Effector memory CD8-positive, alpha-beta T cell (primary cell): Measurements from ENCODE around the gene GPHA2.

Source experiments
- ATAC-seq: fragments of 150-1000 bp; cut with Tn5 transposase; replicated peaks from 2 replicates; pipeline ENCODE4 v1.10.0; 2021; ENCODE audit warnings: mild to moderate bottlenecking, moderate library complexity
- DNase-seq, 3 experiments: peaks; one replicate each; pipeline ENCODE4 v3.0.0; 2021
- H3K27ac Mint-ChIP-seq, 2 donors: one replicate each; pipeline ENCODE4 v1.8.0; 2022; ENCODE audit warnings: mild to moderate bottlenecking in 2 of 2, mixed read lengths in 2 of 2, moderate library complexity in 2 of 2
- H3K27me3 Mint-ChIP-seq, 2 donors: one replicate each; pipeline ENCODE4 v1.8.0; 2022; ENCODE audit warnings: mixed read lengths in 2 of 2
- H3K36me3 Mint-ChIP-seq: one replicate; pipeline ENCODE4 v1.8.0; 2022; ENCODE audit warnings: mild to moderate bottlenecking, moderate library complexity, mixed read lengths; ENCODE audit not compliant: insufficient read depth
- H3K4me1 Mint-ChIP-seq, 2 donors: one replicate each; pipeline ENCODE4 v1.8.0; 2022; ENCODE audit warnings: low read depth in 2 of 2, mixed read lengths in 2 of 2
- H3K4me3 Mint-ChIP-seq, 2 donors: one replicate each; pipeline ENCODE4 v1.8.0; 2022; ENCODE audit warnings: mild to moderate bottlenecking in 2 of 2, mixed read lengths in 2 of 2, moderate library complexity in 2 of 2
- H3K9me3 Mint-ChIP-seq, 2 donors: one replicate each; pipeline ENCODE4 v1.8.0; 2022; ENCODE audit warnings: mixed read lengths in 2 of 2

The GPHA2 gene

DNA sequence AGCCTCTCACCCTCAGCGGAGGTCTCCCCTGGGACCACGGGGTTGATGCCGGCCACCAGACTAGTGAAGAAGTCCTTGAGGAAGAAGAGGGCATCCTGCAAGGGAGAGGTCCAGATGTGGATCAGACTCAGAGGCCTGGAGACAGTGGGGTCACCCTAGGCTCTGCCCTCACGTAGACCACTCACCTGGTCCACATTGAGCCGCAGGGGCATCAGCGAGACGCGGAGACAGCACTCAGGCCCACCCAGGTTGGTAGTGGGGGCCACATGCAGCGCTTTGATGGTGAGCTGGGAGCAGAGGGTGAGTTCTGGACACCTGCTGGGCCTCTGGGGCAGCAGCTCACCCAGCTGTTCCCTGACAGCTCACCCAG is 37.6 kb downstream of the GPHA2 start:
- DNase-seq (no peak), ATAC-seq (no peak)
- H3K4me3 Mint-ChIP-seq, result no peak overlapping the region
- no peaks in the 10 kb centered on the region for H3K27me3 Mint-ChIP-seq
- H3K4me1 Mint-ChIP-seq, result peaks cover 18 to 19% of the 10 kb centered on the region in 2 donors
- peak overlapping the region; percentile 64 to 73 for H3K27ac Mint-ChIP-seq
- H3K36me3 Mint-ChIP-seq, result peaks cover 99% of the 10 kb centered on the region
- no peaks in the 10 kb centered on the region for H3K9me3 Mint-ChIP-seq

DNA sequence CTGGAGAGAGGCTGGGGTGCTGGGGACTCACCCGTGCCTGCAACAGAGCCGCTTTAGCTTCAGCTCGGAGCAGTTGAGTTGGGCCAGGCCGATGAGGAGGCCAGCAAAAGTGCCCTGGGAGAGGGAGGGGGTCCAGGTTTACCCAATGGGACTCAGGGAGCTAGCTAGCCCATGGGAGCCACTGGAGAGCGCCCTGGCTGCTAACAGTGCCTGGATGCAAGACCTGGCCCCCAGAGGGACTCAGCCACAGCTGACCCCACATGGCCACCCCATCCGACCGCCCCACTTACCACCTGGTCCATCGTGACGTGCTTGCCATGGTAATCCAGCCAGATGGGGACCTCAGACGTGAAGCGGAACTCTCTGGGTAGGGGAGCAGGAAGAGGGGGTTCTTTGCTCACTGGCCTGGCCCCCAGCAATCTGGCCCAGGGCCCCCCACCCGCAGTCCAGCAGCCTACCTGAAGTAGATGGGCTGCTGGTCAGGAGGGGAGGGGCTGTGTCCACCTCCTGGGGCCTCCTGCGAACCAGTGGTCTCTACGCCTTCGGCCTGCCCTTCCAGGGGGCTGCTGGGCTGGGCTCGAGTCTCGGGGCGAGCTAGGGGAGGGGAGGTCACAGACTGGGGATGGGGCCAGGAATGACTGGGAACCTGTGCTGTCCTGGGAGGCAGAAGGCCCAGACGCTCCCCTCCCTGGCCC is 38.2 kb downstream of the GPHA2 start:
- no peaks in the 10 kb centered on the region for H3K27me3 Mint-ChIP-seq
- H3K9me3 Mint-ChIP-seq, result no peaks in the 10 kb centered on the region
- H3K4me3 Mint-ChIP-seq, result peak overlapping the region in 1 of 2 donors; percentile 59
- DNase-seq, result no peak
- H3K36me3 Mint-ChIP-seq, result peaks cover 100% of the 10 kb centered on the region
- peak overlapping the region in 1 of 2 donors; percentile 64 for H3K27ac Mint-ChIP-seq
- H3K4me1 Mint-ChIP-seq, result peaks cover 18 to 19% of the 10 kb centered on the region in 2 donors
- no peak for ATAC-seq

DNA sequence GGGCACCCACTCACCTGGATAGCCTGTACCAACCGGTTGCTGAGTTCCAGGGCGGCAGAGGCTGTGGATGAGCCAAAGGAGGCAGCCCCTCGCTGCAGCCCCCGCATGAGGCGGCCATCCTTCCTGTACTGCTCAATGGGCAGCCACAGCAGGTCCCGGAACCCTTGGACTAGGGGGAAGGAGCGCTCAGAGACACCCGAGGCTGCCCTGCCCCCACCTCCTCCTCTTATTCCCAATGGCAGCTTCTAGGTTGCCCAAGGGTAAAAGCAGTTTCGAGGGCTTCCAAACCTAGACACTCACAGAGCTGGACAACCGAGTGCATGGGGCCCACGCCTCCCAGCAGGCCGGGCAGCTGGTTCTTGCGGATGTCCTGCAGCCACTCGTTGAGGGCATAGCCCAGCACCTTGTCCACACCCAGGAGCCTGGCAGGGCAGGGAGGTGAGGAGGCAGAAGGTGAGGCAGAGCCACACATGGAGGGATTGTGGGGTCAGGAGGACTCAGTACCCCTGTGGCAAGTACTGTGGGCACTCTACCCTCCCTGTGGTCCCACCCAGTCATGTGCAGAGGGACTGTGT is 39.2 kb downstream of the GPHA2 start:
- Mint-ChIP-seq H3K27me3 (no peaks in the 10 kb centered on the region), H3K27ac (peak overlapping the region; percentile 64 to 93), H3K4me1 (peaks cover 14 to 17% of the 10 kb centered on the region in 2 donors), H3K4me3 (peak overlapping the region in 1 of 2 donors; percentile 49), H3K9me3 (no peaks in the 10 kb centered on the region), H3K36me3 (peaks cover 100% of the 10 kb centered on the region)
- DNase-seq, result no peak
- no peak for ATAC-seq

DNA sequence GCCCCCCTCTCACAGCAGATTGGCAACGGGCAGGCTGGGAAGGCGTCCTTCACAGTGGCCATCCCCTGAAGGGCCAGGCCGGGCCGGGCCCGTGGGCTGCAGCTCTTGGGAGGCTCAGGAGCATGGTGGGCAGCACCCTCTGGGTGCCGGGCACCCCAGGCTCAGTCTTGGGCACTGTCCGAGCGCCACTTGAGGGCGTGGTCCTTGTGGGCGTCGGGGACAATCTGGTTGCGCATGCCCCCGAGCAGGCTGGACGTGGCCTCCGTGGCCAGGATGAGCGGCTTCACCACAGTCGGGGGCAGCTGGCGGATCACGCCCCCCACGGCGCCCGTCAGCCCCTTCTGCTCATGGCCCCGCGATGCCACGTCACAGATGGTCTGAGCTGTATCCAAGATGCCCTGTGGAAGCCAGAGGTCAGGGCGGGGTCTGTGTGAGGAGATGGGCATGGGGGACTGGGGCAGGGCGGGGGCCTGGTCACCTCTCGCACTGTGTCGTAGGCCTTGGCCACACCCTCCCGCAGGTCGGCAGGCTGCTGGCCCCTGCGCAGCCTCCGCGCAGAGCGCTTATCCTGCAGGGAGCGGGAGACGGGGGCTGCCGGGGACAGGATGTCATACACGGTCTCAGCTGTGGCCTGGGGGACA is 40.8 kb downstream of the GPHA2 start:
- Mint-ChIP-seq H3K9me3 (no peaks in the 10 kb centered on the region), H3K27me3 (no peaks in the 10 kb centered on the region), H3K4me3 (peak overlapping the region in 1 of 2 donors; percentile 33), H3K36me3 (peaks cover 89% of the 10 kb centered on the region), H3K4me1 (peaks cover 8 to 10% of the 10 kb centered on the region in 2 donors), H3K27ac (peak overlapping the region; percentile 62 to 64)
- DNase-seq (no peak), ATAC-seq (peak; percentile 1)

DNA sequence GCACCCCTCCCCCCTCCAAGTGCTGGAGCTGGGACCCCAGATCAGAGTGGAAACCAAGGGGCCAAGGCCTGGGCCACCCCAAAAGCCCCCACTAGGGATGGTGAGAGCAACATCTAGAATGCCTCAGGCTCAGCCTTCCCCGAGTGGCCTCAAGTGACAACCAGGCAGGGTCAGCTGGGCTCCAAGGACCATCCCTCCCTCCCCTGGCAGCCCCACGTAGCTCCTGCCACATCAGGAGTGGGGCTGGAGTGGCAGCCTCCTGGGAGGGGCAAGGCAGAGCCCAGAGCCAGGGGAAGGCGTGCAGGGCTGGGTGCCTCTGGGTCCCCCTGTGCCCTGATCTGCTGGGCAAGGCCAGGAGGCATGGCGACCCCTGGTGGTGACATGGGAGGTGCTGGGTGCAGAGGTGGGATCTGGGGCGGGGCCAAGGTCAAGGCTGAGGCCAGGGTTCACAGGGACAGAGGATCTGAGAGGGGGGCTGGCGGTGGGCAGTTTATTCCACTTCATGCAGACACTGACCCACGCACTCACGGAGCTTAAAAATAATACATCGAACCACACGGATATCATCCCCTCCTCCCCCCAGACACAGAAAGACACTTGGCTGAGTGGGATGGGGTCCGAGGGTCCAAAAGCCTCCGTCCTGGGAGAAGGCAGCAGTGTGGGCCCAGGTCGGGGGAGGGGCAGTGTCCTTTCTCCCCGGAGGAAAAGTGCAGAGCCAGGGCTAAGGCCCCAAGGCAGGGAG is 41.5 kb downstream of the GPHA2 start:
- ATAC-seq (peak; percentile 80), DNase-seq (peak; percentile 92 to 94 (median 93))
- Mint-ChIP-seq H3K36me3 (peaks cover 82% of the 10 kb centered on the region), H3K4me1 (peaks cover 7 to 10% of the 10 kb centered on the region in 2 donors), H3K27me3 (no peaks in the 10 kb centered on the region), H3K9me3 (no peaks in the 10 kb centered on the region), H3K27ac (peak overlapping the region; percentile 62 to 64), H3K4me3 (peak overlapping the region in 1 of 2 donors; percentile 33)

DNA sequence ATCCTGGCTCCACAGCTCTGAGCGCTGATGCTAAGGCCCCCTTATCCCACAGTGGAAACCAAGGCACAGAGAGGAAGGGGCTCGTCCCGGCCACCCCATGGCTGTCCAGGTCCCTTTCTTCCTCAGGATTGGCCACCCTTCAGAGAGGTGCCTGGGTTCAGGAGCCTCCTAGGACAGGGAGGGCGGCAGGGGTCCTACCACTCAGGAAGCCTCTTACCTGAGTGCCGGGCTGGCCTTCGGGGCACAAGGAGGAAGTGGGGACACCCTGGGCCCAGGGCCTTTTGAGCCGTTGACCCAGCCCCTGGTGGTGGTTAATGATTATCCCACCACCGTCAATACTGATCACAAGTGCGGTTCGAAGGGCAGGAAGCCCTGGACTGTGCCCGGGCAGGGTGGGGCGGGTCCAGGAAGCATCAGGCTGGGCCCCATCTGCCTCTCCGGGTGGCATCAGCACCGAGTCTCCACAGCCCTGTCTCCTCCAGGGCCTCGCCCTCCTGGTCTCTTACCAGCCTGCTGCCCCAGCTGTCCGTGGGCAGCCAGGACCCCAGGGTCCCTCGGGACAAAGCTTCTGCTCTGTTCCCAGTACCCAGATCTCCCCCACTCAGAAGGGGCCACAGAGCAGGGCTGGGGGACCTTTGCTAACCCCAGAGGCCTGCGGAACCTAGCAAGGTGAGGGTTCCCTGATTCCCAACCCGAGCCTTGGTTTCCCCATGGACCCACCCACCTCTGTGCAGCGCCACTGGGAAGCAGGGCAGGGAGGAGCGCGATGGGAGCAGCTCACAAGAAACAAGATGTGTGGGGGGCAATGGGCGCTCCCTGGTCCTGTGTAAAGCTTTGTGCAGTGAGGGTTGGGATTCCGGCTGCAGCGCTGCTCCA is 42.3 kb downstream of the GPHA2 start:
- no peak for DNase-seq
- peak overlapping the region; percentile 62 to 64 for H3K27ac Mint-ChIP-seq
- H3K4me1 Mint-ChIP-seq, result peaks cover 7 to 10% of the 10 kb centered on the region in 2 donors
- ATAC-seq, result peak; percentile 1
- no peaks in the 10 kb centered on the region for H3K27me3 Mint-ChIP-seq
- peak overlapping the region in 1 of 2 donors; percentile 33 for H3K4me3 Mint-ChIP-seq
- H3K9me3 Mint-ChIP-seq, result no peaks in the 10 kb centered on the region
- peaks cover 75% of the 10 kb centered on the region for H3K36me3 Mint-ChIP-seq

DNA sequence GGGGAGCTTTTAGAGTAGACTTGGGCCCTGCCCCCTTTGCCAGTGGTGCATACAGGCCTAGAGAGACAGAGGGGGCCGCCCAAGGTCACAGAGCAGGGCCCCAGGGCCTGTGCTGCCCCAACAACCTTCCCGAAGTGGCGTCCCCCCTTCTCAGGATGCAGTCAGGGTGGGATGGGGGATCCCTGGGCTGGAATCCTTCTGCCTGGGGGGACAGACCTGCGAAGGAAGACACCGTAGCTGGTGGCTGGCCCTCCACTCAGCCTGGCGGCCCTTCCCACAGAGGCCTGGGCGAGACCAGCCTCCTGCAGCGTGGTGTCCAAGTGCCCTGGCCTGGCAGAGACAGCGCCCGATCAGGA is 42.9 kb downstream of the GPHA2 start:
- peaks cover 74% of the 10 kb centered on the region for H3K36me3 Mint-ChIP-seq
- no peak for ATAC-seq
- DNase-seq, result no peak
- no peaks in the 10 kb centered on the region for H3K9me3 Mint-ChIP-seq
- peaks cover 13 to 15% of the 10 kb centered on the region in 2 donors for H3K4me1 Mint-ChIP-seq
- no peaks in the 10 kb centered on the region for H3K27me3 Mint-ChIP-seq
- H3K27ac Mint-ChIP-seq, result peak overlapping the region in 1 of 2 donors; percentile 64
- peak overlapping the region in 1 of 2 donors; percentile 8 for H3K4me3 Mint-ChIP-seq

DNA sequence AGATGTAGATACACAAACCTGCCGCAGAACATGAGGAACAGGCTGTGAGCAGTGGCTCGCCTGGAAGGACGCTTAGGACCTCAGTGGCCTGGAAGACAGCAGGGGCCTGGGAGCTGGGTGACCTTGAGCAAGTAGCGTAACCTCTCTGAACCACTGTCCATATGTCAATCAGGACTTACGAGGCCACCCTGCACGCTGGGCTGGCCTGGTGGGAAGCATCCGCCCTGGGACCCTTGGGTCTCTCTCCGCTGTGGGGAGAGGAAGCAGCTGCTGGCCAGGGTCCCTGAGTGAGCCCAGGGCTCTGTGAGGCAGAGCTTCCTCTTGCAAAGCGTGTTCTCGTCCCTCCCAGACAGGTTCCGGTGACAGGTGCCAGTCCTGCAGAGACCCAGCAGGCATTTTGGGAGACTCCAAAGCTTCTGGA is 43.3 kb downstream of the GPHA2 start:
- H3K9me3 Mint-ChIP-seq, result no peaks in the 10 kb centered on the region
- peaks cover 72% of the 10 kb centered on the region for H3K36me3 Mint-ChIP-seq
- H3K27me3 Mint-ChIP-seq, result no peaks in the 10 kb centered on the region
- H3K4me3 Mint-ChIP-seq, result peak overlapping the region in 1 of 2 donors; percentile 8
- DNase-seq (no peak), ATAC-seq (no peak)
- peaks cover 14 to 18% of the 10 kb centered on the region in 2 donors for H3K4me1 Mint-ChIP-seq
- H3K27ac Mint-ChIP-seq, result peak overlapping the region; percentile 63 to 64

DNA sequence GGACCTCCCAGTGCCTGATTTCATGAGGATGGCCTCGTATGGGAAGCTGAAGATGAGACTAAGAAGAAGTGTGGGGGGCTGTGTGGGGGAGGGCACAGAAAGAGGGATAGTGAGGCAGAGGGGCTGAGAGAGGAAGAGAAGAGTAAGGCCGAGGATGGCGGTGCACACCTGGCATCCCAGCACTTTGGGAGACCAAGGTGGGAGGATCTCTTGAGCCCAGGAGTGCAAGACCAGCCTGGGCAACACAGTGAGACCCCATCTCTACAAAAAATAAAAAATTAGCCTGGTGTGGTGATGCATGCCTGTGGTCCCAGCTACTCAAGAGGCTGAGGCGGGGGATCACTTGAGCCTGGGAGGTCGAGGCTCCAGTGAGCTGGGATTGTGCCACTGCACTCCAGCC is 43.8 kb downstream of the GPHA2 start:
- DNase-seq (no peak), ATAC-seq (no peak)
- H3K27me3 Mint-ChIP-seq, result no peaks in the 10 kb centered on the region
- no peak overlapping the region for H3K4me3 Mint-ChIP-seq
- peaks cover 16 to 19% of the 10 kb centered on the region in 2 donors for H3K4me1 Mint-ChIP-seq
- H3K27ac Mint-ChIP-seq, result peak overlapping the region; percentile 63 to 64
- no peaks in the 10 kb centered on the region for H3K9me3 Mint-ChIP-seq
- peaks cover 69% of the 10 kb centered on the region for H3K36me3 Mint-ChIP-seq

DNA sequence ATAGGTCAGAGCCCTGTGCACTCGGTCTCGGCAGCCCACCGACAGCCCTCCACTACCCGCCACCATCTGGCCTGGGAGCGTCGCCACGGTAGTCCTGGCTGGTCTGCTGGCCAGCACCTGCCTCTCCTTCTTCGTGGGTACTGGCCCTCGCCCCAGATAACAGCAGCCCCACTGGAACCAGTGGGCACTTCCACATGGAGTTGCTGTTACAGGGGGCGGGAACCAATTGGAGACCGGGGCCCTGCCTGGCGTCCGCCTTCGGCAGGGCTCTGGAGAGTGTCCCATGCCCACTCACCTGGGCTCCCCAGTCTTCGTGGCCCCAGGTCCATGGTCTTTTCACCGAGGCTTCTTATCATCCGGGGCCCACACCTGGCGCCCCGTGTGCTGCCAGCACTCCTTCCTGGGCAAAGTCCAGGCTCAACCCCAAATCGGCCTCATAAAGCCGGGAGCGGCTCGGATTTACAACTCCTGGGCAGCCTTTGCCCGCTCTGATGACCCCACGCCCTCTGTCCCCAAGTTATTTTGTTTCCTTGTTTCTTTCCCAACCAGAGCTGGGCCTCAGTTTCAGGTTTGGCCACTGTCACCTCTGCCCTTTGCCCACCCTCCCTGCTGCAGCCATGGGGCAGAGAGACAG is 44.4 kb downstream of the GPHA2 start:
- DNase-seq (no peak), ATAC-seq (no peak)
- Mint-ChIP-seq H3K27me3 (no peaks in the 10 kb centered on the region), H3K27ac (peak overlapping the region in 1 of 2 donors; percentile 64), H3K4me1 (peaks cover 16 to 19% of the 10 kb centered on the region in 2 donors), H3K4me3 (no peak overlapping the region), H3K36me3 (peaks cover 64% of the 10 kb centered on the region), H3K9me3 (no peaks in the 10 kb centered on the region)

DNA sequence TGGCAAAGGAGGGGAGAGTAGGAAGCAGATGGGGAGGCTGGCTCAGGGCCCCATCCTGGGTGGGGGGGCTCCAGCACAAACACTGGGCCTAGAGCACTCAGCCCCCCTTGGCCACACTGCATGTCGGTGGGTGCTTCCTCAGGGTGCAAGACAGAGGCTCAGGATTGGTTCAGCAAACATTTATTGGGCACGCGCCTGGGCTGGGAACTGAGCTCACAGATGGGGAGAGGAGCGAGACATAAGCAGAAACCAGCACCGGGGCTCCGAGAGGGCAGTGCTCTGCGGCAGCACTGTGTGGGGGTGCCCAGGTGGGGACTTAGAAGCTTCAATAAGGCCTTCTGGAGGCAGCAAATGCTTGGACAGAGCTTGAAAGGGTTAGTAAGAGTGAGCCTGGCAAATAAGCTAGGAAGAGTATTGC is 45.2 kb downstream of the GPHA2 start:
- ATAC-seq (no peak), DNase-seq (no peak)
- H3K27ac Mint-ChIP-seq, result peak overlapping the region in 1 of 2 donors; percentile 64
- H3K36me3 Mint-ChIP-seq, result peaks cover 60% of the 10 kb centered on the region
- no peaks in the 10 kb centered on the region for H3K9me3 Mint-ChIP-seq
- H3K27me3 Mint-ChIP-seq, result no peaks in the 10 kb centered on the region
- peaks cover 16 to 22% of the 10 kb centered on the region in 2 donors for H3K4me1 Mint-ChIP-seq
- H3K4me3 Mint-ChIP-seq, result no peak overlapping the region

DNA sequence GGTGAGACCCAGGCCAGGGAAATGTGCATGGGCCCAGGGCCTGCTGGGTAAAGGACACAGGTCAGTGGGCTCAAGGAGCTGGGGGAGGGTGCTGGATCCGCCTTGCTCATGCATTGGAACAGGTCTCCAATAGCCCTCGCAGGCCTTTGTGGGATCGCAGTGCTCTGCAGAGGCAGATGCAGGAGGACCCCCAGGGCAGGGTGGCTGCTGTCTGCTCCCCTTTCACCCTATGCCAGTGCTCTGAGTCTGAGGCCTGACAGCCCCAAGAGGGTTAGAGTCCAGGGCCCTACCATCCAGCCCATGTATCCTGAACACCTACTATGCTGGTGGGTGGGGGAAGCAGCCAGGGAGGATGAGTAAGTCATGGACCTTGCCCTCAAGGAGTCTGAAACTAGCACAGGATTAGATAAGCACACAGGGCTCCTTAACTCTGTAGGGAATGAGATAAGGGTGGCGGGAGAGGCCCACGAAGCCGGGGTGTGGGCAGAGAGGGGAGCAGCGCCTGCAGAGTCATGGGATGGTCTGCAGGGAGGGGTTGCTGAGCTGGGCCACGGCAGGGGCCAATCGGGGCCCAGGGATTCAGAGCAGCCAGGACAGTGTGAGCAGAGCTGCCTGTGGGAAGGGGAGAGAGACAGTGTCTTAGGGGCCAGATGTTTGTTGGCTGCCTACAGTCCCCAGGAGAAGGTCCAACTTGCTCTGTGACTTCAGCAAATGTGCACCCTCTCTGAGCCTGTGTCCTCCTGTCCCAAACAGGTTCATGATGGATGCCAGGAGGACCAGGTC is 46.8 kb downstream of the GPHA2 start:
- Mint-ChIP-seq H3K4me3 (peak overlapping the region in 1 of 2 donors; percentile 29), H3K4me1 (peaks cover 22 to 26% of the 10 kb centered on the region in 2 donors), H3K9me3 (no peaks in the 10 kb centered on the region), H3K36me3 (peaks cover 44% of the 10 kb centered on the region), H3K27me3 (no peaks in the 10 kb centered on the region), H3K27ac (peak overlapping the region in 1 of 2 donors; percentile 44)
- ATAC-seq, result no peak
- DNase-seq, result no peak
